Brain microvascular endothelial cell (primary cell): ENCODE results near the gene TOMM22.

Experiments
- DNase-seq: peaks from one replicate; pipeline ENCODE4 v3.0.0-alpha.2; 2020
- H3K27ac ChIP-seq: fragments of 250-450 bp; sonication (Bioruptor Pico); 2 replicates; pipeline ENCODE4 v1.5.1; 2020; ENCODE audit warnings: mild to moderate bottlenecking, moderate library complexity
- H3K27me3 ChIP-seq: fragments of 250-450 bp; sonication (Bioruptor Pico); replicated peaks from 2 replicates; pipeline ENCODE4 v1.5.1; 2020; ENCODE audit warnings: mild to moderate bottlenecking
- H3K36me3 ChIP-seq: fragments of 250-450 bp; sonication (Bioruptor Pico); replicated peaks from 2 replicates; pipeline ENCODE4 v1.5.1; 2020; ENCODE audit warnings: mild to moderate bottlenecking
- H3K4me3 ChIP-seq: 2 replicates; pipeline ENCODE4 v1.5.1; 2011; ENCODE audit warnings: low read depth, mild to moderate bottlenecking, control low read depth, low read length, moderate library complexity
- in situ Hi-C: cut with HindIII; loops from 2 replicates; pipeline ENCODE4 v1.10.0; 2017; ENCODE audit warnings: low sequenced_read_pairs, low pct_ligation_motif_present
- TF ChIP-seq, protein P1 (sequence below): IDR thresholded peaks from 2 replicates; pipeline ENCODE4 v1.5.1; 2011; ENCODE audit warnings: low read depth, mild to moderate bottlenecking, moderate library complexity, low read length, control low read depth, inconsistent platforms; ENCODE audit errors: missing control alignments

Gene TOMM22

DNA sequence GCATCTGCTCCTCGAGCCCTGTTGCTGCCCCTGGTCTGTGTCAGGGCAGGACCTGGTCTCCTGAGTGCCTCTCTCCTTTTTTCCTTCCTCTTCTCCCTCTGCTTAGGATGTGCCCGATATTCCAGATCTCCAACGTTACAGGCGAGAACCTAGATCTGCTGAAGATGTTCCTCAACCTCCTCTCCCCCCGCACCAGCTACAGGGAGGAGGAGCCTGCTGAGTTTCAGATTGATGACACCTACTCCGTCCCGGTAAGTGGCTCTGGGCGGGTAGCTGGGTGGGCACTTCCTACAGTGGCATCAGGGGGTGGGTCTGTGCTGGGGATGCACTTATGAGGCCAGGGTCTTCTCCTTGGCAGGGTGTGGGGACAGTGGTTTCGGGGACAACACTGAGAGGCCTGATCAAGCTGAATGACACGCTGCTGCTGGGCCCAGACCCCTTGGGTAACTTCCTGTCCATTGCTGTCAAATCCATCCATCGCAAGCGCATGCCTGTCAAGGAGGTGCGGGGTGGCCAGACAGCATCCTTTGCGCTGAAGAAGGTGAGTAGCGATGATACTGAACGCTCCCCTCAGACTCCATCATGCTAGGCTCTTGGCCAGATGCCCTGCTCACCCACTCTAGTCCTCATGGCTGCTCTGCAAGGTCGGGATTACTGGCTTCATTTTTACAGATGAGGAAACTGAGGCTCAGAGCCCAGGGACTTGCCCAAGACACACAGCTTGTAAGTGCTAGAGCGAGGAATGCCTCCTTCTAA is 44.3 kb downstream of the TOMM22 start:
- TF ChIP-seq, protein P1, sequence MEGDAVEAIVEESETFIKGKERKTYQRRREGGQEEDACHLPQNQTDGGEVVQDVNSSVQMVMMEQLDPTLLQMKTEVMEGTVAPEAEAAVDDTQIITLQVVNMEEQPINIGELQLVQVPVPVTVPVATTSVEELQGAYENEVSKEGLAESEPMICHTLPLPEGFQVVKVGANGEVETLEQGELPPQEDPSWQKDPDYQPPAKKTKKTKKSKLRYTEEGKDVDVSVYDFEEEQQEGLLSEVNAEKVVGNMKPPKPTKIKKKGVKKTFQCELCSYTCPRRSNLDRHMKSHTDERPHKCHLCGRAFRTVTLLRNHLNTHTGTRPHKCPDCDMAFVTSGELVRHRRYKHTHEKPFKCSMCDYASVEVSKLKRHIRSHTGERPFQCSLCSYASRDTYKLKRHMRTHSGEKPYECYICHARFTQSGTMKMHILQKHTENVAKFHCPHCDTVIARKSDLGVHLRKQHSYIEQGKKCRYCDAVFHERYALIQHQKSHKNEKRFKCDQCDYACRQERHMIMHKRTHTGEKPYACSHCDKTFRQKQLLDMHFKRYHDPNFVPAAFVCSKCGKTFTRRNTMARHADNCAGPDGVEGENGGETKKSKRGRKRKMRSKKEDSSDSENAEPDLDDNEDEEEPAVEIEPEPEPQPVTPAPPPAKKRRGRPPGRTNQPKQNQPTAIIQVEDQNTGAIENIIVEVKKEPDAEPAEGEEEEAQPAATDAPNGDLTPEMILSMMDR: no peak
- in situ Hi-C loops: no loop called here
- Histone ChIP-seq H3K27ac (no peak overlapping the region), H3K27me3 (no peaks in the 10 kb centered on the region), H3K36me3 (peaks cover 86% of the 10 kb centered on the region), H3K4me3 (no peak overlapping the region)
- no peak for DNase-seq

DNA sequence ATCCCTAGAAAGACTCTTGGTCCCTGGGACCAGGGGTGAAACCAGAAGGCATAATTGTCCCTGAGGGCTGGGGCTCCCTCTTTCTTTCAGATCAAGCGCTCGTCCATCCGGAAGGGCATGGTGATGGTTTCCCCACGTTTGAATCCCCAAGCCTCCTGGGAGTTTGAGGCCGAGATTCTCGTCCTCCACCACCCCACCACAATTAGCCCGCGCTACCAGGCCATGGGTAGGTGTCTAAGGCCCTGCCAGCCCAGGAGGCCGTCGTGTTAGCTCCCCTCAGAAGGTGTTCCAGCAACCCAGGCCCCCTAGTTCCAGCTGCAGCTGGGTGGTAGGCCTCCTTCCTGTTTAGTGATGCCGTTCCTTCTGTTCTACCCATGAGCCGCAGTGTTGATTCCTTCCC is 45.4 kb downstream of the TOMM22 start:
- in situ Hi-C loops: no loop called here
- TF ChIP-seq, protein P1: no peak
- DNase-seq: no peak

GRCh38 chr22:38727530-38728451 is 46.0 kb downstream of the TOMM22 start:
- Histone ChIP-seq H3K27me3 (no peaks in the 10 kb centered on the region), H3K4me3 (no peak overlapping the region), H3K36me3 (peaks cover 89% of the 10 kb centered on the region), H3K27ac (no peak overlapping the region)
- TF ChIP-seq, protein P1: no peak
- in situ Hi-C loops: no loop called here
- no peak for DNase-seq

More for the DNA sequence above, 45.4 kb downstream of the TOMM22 start:
- H3K36me3 ChIP-seq: peaks cover 89% of the 10 kb centered on the region
- H3K27ac ChIP-seq: no peak overlapping the region
- no peaks in the 10 kb centered on the region for H3K27me3 ChIP-seq
- no peak overlapping the region for H3K4me3 ChIP-seq

- H3K27ac ChIP-seq: no peak overlapping the region
- TF ChIP-seq, protein P1: no peak
- DNase-seq: no peak
- H3K36me3 ChIP-seq: peaks cover 88% of the 10 kb centered on the region
- H3K4me3 ChIP-seq: no peak overlapping the region
- H3K27me3 ChIP-seq: no peaks in the 10 kb centered on the region
- in situ Hi-C loops: no loop called here
Measured at GRCh38 chr22:38728871-38729796, 47.4 kb downstream of the TOMM22 start.

DNA sequence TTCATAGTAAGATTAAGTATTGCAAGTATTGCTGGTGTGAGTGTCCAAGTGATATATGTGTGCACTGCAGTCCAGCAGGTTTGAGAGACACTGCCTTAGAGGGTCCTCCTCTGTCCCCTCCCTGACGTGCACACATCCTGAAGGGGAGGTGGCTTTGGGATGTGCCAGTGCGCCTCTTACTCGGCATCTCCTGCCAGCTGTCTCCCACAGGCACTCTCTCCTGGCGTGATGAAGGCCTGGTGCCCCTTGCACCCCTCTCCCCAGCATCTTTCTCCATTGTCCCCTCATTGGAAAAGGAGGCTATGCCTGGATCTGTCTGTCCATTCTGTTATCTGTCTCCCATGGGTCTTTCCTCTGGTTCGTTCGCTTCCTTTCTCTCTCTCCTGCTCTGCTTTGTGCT is 48.2 kb downstream of the TOMM22 start:
- H3K36me3 ChIP-seq: peaks cover 83% of the 10 kb centered on the region
- no peak overlapping the region for H3K27ac ChIP-seq
- TF ChIP-seq, protein P1: no peak
- in situ Hi-C loops: no loop called here
- no peak overlapping the region for H3K4me3 ChIP-seq
- no peak for DNase-seq
- H3K27me3 ChIP-seq: no peaks in the 10 kb centered on the region
